A549 (cell line): Measurements from ENCODE around the gene RASA4B.
"Not testable (repeated sequence)": the region's sequence is repeated elsewhere in the genome, so short reads cannot be mapped to it uniquely, and the experiment has no call there.

Experiments
- CHD4 ChIP-seq: fragments of 200-600 bp; sonication (generic); IDR thresholded peaks from 2 replicates; pipeline ENCODE4 v1.6.1; 2016; ENCODE audit warnings: antibody characterized with exemption, mild to moderate bottlenecking, borderline replicate concordance
- PHF8 ChIP-seq: fragments of 200-600 bp; sonication (generic); IDR thresholded peaks from 2 replicates; pipeline ENCODE4 v1.6.1; 2016; ENCODE audit warnings: low read depth, mild to moderate bottlenecking, antibody characterized with exemption, moderate library complexity, borderline replicate concordance
- POLR2A ChIP-seq: IDR thresholded peaks from 2 replicates; pipeline ENCODE4 v1.6.1; 2012; ENCODE audit warnings: mild to moderate bottlenecking, low read length
- RAD21 ChIP-seq, 2 experiments: fragments of >200 bp in 1 of 2; sonication (Bioruptor Twin) in 1 of 2; formaldehyde crosslinking in 1 of 2; IDR thresholded peaks in 1 of 2; conservative IDR thresholded peaks in 1 of 2; 2 replicates in 1 of 2; 3 replicates in 1 of 2; pipeline ENCODE4 v1.6.1; 2012 to 2018; ENCODE audit warnings: inconsistent platforms in 1 of 2
- RCOR1 ChIP-seq: fragments of 150-350 bp; IDR thresholded peaks from 2 replicates; pipeline ENCODE4 v1.6.1; 2014; ENCODE audit warnings: antibody characterized with exemption, low read length, low read depth
- SREBF2 ChIP-seq: fragments of 450-650 bp; IDR thresholded peaks from 2 replicates; pipeline ENCODE4 v1.6.1; 2014; ENCODE audit warnings: mild to moderate bottlenecking, moderate library complexity
- TFCP2L1 ChIP-seq: fragments of 250-450 bp; sonication (Bioruptor Pico); IDR thresholded peaks from 2 replicates; pipeline ENCODE4 v1.5.0; 2021; ENCODE audit warnings: mild to moderate bottlenecking
- ZNF302 ChIP-seq: fragments of 250-450 bp; sonication (Bioruptor Pico); IDR thresholded peaks from 2 replicates; pipeline ENCODE4 v1.9.0; 2021; ENCODE audit warnings: inconsistent platforms, mild to moderate bottlenecking, moderate library complexity
- TF ChIP-seq, protein P1 (sequence below): fragments of 200-600 bp; sonication (generic); IDR thresholded peaks from 2 replicates; pipeline ENCODE4 v1.6.1; 2016; ENCODE audit warnings: antibody characterized with exemption, mild to moderate bottlenecking, moderate library complexity
- TF ChIP-seq, protein P2 (sequence below): fragments of >200 bp; sonication (Bioruptor Twin); formaldehyde crosslinking; IDR thresholded peaks from 3 replicates; pipeline ENCODE4 v1.5.1; 2016

DNA sequence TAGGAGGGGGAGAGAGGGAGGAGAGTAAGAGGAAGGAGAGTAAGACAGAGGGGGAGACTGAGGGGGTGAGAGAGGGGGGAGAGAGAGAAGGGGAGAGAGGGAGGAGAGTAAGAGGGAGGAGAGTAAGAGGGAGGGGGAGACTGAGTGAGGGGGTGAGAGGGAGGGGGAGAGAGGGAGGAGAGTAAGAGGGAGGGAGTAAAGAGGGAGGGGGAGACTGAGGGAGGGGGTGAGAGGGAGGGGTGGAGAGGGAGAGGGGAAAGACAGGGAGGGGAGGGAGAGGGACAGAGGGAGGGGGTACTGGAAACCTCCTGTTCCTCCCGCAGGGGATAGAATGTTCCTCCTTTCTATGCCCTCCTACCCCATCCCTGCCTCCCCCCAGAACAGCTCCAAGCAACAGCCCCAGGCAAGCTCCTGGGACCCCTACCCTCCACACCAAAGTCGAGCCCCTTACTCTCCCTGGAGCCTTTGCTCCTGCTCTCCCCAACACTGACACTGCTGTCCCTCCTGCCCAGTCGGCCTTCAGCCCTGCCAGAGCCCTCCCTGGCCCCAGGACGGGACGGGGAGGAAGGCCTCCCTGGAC is 4.8 kb downstream of the RASA4B start:
- not testable (repeated sequence) for TF ChIP-seq RCOR1; ZNF302 (CRISPR knock-in tag); POLR2A; TFCP2L1 (CRISPR knock-in tag); SREBF2; RAD21 (conservative IDR thresholded peaks at IDR 0.05 in 1 of 2, IDR thresholded peaks at IDR 0.05 in 1 of 2); PHF8; CHD4
- TF ChIP-seq, protein P1, sequence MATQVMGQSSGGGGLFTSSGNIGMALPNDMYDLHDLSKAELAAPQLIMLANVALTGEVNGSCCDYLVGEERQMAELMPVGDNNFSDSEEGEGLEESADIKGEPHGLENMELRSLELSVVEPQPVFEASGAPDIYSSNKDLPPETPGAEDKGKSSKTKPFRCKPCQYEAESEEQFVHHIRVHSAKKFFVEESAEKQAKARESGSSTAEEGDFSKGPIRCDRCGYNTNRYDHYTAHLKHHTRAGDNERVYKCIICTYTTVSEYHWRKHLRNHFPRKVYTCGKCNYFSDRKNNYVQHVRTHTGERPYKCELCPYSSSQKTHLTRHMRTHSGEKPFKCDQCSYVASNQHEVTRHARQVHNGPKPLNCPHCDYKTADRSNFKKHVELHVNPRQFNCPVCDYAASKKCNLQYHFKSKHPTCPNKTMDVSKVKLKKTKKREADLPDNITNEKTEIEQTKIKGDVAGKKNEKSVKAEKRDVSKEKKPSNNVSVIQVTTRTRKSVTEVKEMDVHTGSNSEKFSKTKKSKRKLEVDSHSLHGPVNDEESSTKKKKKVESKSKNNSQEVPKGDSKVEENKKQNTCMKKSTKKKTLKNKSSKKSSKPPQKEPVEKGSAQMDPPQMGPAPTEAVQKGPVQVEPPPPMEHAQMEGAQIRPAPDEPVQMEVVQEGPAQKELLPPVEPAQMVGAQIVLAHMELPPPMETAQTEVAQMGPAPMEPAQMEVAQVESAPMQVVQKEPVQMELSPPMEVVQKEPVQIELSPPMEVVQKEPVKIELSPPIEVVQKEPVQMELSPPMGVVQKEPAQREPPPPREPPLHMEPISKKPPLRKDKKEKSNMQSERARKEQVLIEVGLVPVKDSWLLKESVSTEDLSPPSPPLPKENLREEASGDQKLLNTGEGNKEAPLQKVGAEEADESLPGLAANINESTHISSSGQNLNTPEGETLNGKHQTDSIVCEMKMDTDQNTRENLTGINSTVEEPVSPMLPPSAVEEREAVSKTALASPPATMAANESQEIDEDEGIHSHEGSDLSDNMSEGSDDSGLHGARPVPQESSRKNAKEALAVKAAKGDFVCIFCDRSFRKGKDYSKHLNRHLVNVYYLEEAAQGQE = not testable (repeated sequence)
- TF ChIP-seq, protein P2, sequence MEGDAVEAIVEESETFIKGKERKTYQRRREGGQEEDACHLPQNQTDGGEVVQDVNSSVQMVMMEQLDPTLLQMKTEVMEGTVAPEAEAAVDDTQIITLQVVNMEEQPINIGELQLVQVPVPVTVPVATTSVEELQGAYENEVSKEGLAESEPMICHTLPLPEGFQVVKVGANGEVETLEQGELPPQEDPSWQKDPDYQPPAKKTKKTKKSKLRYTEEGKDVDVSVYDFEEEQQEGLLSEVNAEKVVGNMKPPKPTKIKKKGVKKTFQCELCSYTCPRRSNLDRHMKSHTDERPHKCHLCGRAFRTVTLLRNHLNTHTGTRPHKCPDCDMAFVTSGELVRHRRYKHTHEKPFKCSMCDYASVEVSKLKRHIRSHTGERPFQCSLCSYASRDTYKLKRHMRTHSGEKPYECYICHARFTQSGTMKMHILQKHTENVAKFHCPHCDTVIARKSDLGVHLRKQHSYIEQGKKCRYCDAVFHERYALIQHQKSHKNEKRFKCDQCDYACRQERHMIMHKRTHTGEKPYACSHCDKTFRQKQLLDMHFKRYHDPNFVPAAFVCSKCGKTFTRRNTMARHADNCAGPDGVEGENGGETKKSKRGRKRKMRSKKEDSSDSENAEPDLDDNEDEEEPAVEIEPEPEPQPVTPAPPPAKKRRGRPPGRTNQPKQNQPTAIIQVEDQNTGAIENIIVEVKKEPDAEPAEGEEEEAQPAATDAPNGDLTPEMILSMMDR = not testable (repeated sequence)
